Activated CD8-positive, alpha-beta memory T cell treated with anti-CD3 and anti-CD28 coated beads, Interleukin-2, amount 50 U/mL, for 1 hour (primary cell): ENCODE data around the gene RAP2A.

Experiments
- DNase-seq: peaks from one replicate; pipeline ENCODE4 v3.0.0-alpha.2; 2020; ENCODE audit errors: extremely low read depth

RAP2A gene

GRCh38 chr13:97433727-97434396 is at the start of gene RAP2A:
TSS of gene RAP2A (plus strand) at chr13:97434169. CDS start at chr13:97434471, 302 bp downstream.
- DNase-seq = peak; percentile 81

GRCh38 chr13:97384371-97384770 is 49.6 kb upstream of the RAP2A start:
- DNase-seq = no peak

GRCh38 chr13:97385146-97385545 is 48.8 kb upstream of the RAP2A start:
- no peak for DNase-seq

GRCh38 chr13:97385854-97386253 is 48.1 kb upstream of the RAP2A start:
- no peak for DNase-seq

GRCh38 chr13:97386801-97387484 is 47.0 kb upstream of the RAP2A start:
- DNase-seq = no peak

GRCh38 chr13:97387485-97387839 is 46.5 kb upstream of the RAP2A start:
- no peak for DNase-seq

GRCh38 chr13:97387890-97388289 is 46.1 kb upstream of the RAP2A start:
- DNase-seq = no peak

- no peak for DNase-seq
These were observed 45.6 kb upstream of the RAP2A start for GRCh38 chr13:97388373-97388772.

- no peak for DNase-seq
These were observed 42.9 kb upstream of the RAP2A start for GRCh38 chr13:97390941-97391600.

GRCh38 chr13:97392020-97392419 is 41.9 kb upstream of the RAP2A start:
- no peak for DNase-seq

GRCh38 chr13:97394542-97394941 is 39.4 kb upstream of the RAP2A start:
- no peak for DNase-seq

GRCh38 chr13:97395447-97396136 is 38.4 kb upstream of the RAP2A start:
- DNase-seq = no peak

- no peak for DNase-seq
These were observed 36.7 kb upstream of the RAP2A start for GRCh38 chr13:97397267-97397666.

- no peak for DNase-seq
These were observed 32.5 kb upstream of the RAP2A start for GRCh38 chr13:97401421-97401820.

- no peak for DNase-seq
These were observed 29.8 kb upstream of the RAP2A start for GRCh38 chr13:97403893-97404750.

GRCh38 chr13:97407540-97407939 is 26.4 kb upstream of the RAP2A start:
- DNase-seq = no peak

GRCh38 chr13:97408938-97409337 is 25.0 kb upstream of the RAP2A start:
- no peak for DNase-seq

- DNase-seq = no peak
These were observed 22.0 kb upstream of the RAP2A start for GRCh38 chr13:97411984-97412383.

- no peak for DNase-seq
These were observed 20.3 kb upstream of the RAP2A start for GRCh38 chr13:97413694-97414093.

- no peak for DNase-seq
These were observed 19.6 kb upstream of the RAP2A start for GRCh38 chr13:97414392-97414791.

GRCh38 chr13:97417698-97418097 is 16.3 kb upstream of the RAP2A start:
- no peak for DNase-seq
